SIG-M5 (cell line): Measurements from ENCODE around the gene DHX15.

Source experiments
- DNase-seq: peaks from one replicate; lab custom pipeline; 2025; lab: John Stamatoyannopoulos, UW

DHX15 gene

GRCh38 chr4:24582235-24582832 is 2.0 kb downstream of the DHX15 start:
- no peak for DNase-seq

- DNase-seq, result no peak
Measured at GRCh38 chr4:24578364-24578763, 6.0 kb downstream of the DHX15 start.

DNA sequence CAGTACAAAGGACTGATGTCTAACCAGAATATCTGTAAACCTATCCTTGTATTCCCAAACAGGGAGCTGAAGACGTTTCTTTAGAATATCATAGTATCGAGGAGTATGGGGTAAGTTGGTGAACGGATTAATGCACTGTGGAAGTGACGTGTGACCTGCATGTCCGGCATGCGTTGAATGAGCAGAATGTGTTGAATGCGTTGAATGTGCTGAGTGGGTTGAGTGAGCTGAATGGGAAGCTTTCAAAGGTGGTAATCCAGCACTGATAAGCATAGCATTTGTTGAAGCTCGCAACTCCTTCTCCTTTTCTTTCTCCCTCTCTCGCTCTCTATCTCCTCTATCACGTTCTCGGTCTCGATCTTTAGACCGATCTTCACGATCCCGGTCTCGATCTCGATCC is 8.1 kb downstream of the DHX15 start:
- no peak for DNase-seq

GRCh38 chr4:24574236-24574635 is 10.1 kb downstream of the DHX15 start:
- DNase-seq, result no peak

DNA sequence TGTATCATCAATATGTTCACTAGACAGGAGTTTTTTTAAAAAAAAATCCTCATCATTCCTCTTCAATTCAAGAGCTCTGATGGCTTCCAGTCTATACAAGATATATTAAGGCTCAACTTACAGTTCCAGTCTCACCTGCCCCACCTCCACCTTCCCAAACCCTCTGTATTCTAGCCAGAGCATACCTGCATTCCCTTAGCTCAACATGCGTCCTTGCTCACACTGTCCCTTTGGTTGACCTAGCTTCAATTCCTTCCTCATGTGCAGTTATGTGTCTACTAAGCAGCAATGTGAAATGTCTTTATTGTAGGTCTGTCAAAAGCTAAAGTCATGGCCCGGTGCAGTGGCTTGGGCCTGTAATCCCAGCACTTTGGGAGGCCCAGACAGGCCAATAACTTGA is 10.8 kb downstream of the DHX15 start:
- DNase-seq, result no peak

DNA sequence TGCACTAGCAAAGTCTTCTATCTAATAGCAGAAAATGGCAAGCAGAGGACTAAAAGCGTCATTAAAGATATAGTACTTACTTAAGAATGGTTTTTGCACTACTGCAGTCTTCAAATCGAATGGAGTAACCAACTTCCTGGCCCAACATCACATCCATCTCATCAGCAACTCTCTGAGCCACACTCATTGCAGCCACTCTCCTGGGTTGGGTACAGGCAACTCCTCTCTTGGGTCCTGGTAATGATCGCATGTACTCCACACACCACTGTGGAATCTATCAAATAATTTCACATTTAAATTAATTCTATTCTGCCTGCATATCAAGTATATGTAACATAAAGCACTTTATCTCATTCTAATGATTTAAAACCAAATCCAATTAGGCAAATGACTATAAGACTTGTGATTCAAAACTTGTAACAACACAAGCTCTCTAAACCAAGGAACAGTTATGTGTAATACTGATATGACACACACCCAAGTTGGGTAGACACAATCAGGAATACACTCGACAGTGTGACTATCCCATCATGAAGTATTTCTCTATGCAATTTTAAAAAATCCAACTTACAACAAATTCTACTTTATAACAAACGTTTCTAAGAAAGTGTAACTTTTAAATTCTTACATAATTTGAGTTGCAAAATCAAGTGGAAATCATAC is 13.6 kb downstream of the DHX15 start:
- DNase-seq, result no peak

- no peak for DNase-seq
Measured at GRCh38 chr4:24570172-24570571, 14.2 kb downstream of the DHX15 start.

GRCh38 chr4:24569662-24570061 is 14.7 kb downstream of the DHX15 start:
- DNase-seq, result no peak

- DNase-seq, result no peak
Measured at GRCh38 chr4:24568425-24568824, 15.9 kb downstream of the DHX15 start.

DNA sequence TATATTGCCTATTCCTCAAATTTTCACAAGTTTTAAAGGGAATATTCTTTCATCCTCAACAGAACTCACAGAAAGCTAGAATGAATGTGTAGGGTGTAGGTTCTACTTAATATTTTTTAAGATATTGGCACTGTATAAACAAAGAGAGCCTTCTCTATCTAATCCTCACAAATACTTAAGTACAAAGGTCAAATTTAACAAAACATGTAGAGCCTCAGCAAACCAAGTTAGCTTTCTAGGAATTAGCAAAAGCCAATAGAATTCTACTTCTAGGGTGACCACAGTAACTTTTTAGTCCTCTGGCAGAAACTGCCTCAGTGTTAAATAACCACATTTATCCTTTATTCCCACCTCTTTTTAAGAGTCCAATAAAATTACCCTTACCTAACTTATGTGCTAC is 19.3 kb downstream of the DHX15 start:
- no peak for DNase-seq

DNA sequence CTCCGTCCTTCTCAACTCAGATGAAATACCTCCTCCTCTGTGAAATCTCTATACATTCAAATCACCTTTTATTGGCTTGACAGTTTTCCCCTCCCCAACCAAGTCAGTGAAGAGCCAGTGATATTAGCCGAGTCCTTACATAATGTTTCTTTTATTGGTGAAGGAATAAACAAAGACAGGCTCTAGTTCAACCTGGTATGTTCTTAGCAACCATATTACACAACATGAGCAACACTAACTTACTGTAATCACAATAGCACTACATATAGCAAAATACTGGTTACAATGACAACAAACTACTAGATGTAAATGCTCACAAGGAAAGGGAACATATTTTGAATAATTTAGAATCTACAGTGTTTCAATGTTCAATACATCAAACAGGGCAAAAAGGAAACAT is 19.9 kb downstream of the DHX15 start:
- DNase-seq, result no peak

GRCh38 chr4:24561438-24562139 is 22.8 kb downstream of the DHX15 start:
- DNase-seq, result no peak

GRCh38 chr4:24560868-24561368 is 23.4 kb downstream of the DHX15 start:
- no peak for DNase-seq

- DNase-seq, result no peak
Measured at GRCh38 chr4:24559889-24560288, 24.5 kb downstream of the DHX15 start.

GRCh38 chr4:24559032-24559821 is 25.1 kb downstream of the DHX15 start:
- no peak for DNase-seq

DNA sequence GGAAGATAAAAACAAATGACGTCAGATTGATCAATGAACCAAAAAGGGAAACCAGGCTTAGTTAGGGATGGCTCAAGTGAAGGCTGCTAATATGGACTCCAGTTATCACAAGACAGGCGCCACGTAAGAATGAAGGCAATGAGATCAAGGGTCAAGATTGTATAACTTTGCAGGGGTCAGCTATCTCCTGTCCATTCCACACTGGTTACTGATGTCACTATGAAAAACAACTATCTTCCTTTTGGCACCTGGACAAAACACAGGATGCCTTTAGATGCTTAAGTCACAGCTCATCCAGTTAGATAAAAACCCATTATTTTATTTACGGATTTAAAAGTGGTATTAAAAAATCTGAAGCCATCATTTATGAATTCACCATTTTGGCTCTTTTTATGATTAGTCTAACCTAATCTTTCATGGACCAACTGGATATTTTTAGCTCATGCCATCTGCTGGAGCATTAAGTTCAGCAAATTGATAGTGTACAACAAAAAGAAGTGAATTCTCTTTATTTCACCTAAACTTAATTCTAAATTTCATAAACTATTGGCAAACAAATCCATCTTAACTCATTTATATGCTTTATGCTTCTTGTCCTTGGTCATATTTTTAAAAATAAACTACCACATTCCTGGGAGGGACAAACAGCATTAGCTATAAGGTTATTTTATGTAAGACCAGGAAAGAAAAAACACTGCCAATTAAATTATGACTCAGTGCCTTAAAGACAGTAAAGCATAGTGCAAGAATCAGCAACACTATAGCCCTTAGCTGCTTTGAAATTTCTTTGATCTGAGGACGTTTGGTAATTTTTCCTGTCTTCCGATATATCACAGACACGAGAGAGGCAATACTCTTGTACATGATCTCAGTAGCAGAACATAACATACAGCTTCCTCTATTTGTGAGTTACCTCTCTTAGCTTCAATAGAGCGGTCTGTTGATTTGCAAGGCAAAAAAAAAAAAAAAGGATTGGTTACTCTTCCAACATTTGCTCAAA is 27.0 kb downstream of the DHX15 start:
- DNase-seq, result peak; percentile 3

DNA sequence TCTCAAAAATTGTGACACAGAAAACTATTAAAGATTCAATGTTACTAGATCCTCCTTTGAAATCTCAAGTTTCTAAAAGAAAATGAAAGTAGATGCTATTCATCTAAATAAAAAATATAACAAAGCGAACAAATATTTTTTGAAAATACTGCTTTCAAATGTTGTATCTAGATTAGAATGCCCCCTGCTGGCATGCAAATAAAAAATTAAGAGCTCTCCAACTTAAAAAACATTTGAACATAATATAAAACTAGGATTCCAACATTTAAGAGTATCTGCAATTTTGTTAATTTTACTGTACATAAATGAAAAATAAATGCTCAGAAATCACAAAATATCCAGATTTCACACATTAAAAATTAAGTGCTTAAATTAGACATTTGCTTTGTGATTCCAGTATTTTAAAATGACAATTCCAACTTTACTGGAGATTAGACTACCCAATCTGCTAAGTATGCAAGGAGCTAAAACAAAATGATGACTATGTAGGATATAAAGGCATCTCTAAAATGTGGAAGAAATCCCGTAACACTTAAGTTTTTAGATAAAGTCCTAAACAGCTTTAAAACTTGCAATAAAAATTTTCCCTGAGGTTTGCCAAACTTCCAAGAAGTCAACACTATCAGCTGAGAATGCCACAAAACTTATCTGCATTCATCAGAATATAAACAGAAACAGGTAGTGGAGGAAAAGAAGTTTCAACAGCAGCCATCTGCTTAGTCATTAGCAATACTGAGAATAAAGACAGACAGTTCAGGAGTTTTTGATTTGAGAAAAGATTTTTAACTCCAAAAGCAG is 32.7 kb downstream of the DHX15 start:
- no peak for DNase-seq

DNA sequence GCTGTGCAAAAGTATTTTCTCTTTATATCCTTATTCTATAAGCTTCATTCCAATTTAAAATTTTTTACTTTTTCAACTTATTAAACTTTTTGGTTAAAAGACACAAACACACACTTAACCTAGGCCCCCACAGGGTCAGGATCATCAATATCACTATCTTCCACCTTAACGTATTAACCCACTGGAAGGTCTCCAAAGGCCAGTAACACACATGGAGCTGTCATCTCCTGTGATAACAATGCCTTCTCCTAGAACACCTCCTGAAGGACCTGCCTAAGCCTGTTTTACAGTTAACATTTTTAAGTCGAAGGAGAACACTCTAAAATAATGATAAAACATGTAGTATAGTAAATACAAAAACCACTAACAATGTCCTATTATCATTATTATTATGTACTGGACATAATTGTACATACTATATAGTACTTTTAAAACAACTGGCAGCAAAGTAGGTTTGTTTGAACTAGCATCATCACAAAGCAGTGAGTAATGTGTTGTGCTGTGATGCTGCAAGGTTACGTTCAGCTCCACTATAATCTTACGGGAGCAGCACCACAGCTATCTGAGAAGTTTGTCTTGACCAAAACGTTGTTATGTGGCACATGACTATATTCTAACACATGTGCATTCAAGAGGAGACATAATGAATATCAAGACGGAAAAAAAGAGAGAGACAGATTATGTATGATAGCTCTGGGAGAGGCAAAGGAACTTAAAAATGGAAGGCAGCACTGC is 33.7 kb downstream of the DHX15 start:
- DNase-seq, result no peak

- DNase-seq, result no peak
Measured at GRCh38 chr4:24547979-24548378, 36.4 kb downstream of the DHX15 start.
